NT2/D1 (cell line): ENCODE measurements around the gene KLF9.

Experiments
- DNase-seq: peaks from one replicate; pipeline ENCODE4 v3.0.0-alpha.2; 2011; ENCODE audit warnings: low read depth, low spot score
- H3K27me3 ChIP-seq: 2 replicates; pipeline ENCODE4 v1.6.0; 2011; ENCODE audit warnings: mild to moderate bottlenecking; ENCODE audit not compliant: insufficient read length, insufficient read depth
- H3K36me3 ChIP-seq: 2 replicates; pipeline ENCODE4 v1.6.1; 2011; ENCODE audit warnings: mild to moderate bottlenecking, low read length, mixed read lengths; ENCODE audit not compliant: insufficient read depth, insufficient read length
- H3K4me1 ChIP-seq: 2 replicates; pipeline ENCODE4 v1.5.1; 2011; ENCODE audit not compliant: insufficient read depth, insufficient read length
- H3K4me3 ChIP-seq: 2 replicates; pipeline ENCODE4 v1.5.1; 2011; ENCODE audit warnings: low read depth; ENCODE audit not compliant: insufficient read length
- H3K9ac ChIP-seq: 2 replicates; pipeline ENCODE4 v1.6.0; 2011; ENCODE audit warnings: low read depth; ENCODE audit not compliant: insufficient read length
- H3K9me3 ChIP-seq: 2 replicates; pipeline ENCODE4 v1.5.1; 2011; ENCODE audit warnings: mild to moderate bottlenecking, low read length; ENCODE audit not compliant: insufficient read depth
- SUZ12 ChIP-seq: IDR thresholded peaks from 2 replicates; pipeline ENCODE4 v1.6.1; 2011; ENCODE audit not compliant: insufficient read length, insufficient read depth; ENCODE audit errors: extremely low read depth
- YY1 ChIP-seq: IDR thresholded peaks from 2 replicates; pipeline ENCODE4 v1.6.1; 2011; ENCODE audit not compliant: insufficient read length, insufficient read depth
- ZNF274 ChIP-seq: IDR thresholded peaks from 2 replicates; pipeline ENCODE4 v1.6.1; 2011; ENCODE audit warnings: mild to moderate bottlenecking, low read depth, low read length

The KLF9 gene

DNA sequence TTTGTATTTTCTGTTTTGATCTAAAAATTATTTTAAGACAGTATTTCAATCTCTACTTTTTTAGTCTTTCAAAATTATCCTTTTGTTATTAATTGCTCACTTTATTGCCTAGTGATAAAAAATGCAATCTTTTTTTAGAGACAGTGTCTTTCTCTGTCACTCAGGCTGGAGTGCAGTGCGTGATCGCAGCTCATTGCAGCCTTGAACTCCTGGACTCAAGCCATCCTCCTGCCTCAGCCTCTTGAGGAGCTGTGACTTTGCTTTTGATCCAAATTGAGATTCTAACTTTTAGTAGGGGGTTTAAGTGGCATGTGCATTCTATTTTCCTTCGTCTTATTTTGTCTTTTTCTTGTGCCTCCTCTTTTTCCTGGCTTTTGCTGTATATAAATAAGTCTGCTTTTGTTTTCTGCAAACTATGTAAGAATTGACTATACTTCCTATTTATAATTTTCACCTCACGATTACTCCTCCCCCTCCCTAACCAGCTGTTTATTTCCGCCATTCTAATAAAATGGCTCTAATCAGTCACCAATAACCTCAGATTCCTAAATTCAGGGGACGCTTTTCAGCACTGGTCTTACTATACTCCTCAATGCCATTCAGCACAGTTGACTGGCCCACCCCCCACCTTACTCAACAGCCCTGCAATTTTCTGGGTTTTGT lies 32.3 kb downstream of the KLF9 start:
- no peak for DNase-seq
- TF ChIP-seq SUZ12, result no peak
- TF ChIP-seq YY1, result no peak
- no peak for TF ChIP-seq ZNF274

DNA sequence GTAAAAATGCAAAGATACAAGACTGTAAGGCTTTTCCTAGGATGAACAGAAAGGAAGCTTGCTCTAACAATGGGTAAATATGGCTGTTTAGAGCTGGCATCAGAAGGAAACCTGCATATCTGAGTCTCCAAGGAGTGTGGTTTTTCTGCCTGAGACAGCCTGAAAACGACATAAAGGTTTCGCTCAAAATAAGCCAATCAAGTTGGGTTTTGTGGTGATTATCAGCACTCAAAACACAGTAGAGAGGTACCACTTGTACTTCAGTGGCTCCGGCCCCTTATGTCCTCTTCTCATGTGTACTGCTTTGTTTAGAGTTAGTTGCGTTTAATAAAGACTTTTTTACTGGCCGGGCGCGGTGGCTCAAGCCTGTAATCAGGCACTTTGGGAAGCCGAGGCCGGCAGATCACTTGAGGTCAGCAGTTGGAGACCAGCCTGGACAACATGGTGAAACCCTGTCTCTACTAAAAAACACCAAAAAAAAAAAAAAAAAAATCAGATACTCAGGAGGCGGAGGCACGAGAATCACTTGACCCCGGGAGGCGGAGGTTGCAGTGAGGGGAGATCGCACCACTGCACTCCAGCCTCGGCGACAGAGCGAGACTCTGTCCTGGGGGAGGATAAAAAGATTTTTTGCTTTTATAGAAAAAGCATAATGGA lies 39.4 kb downstream of the KLF9 start:
- Histone ChIP-seq H3K27me3 (no peaks in the 10 kb centered on the region), H3K9me3 (no peaks in the 10 kb centered on the region), H3K36me3 (no peaks in the 10 kb centered on the region), H3K4me1 (peaks cover 2% of the 10 kb centered on the region), H3K9ac (no peak overlapping the region), H3K4me3 (no peak overlapping the region)
- DNase-seq, result no peak
- TF ChIP-seq ZNF274 (no peak), YY1 (no peak), SUZ12 (no peak)

More for the DNA sequence above, 32.3 kb downstream of the KLF9 start:
- H3K36me3 ChIP-seq, result no peaks in the 10 kb centered on the region
- no peaks in the 10 kb centered on the region for H3K4me1 ChIP-seq
- H3K27me3 ChIP-seq, result no peaks in the 10 kb centered on the region
- no peaks in the 10 kb centered on the region for H3K9me3 ChIP-seq
- no peak overlapping the region for H3K4me3 ChIP-seq
- H3K9ac ChIP-seq, result no peak overlapping the region

GRCh38 chr9:70367305-70367930 lies 47.0 kb downstream of the KLF9 start:
- Histone ChIP-seq H3K36me3 (no peaks in the 10 kb centered on the region), H3K27me3 (no peaks in the 10 kb centered on the region), H3K4me3 (no peak overlapping the region), H3K9me3 (no peaks in the 10 kb centered on the region), H3K9ac (no peak overlapping the region), H3K4me1 (no peaks in the 10 kb centered on the region)
- TF ChIP-seq SUZ12, result no peak
- TF ChIP-seq YY1, result no peak
- no peak for TF ChIP-seq ZNF274
- no peak for DNase-seq

GRCh38 chr9:70363760-70364159 lies 50.7 kb downstream of the KLF9 start:
- no peak for TF ChIP-seq ZNF274
- TF ChIP-seq SUZ12, result no peak
- TF ChIP-seq YY1, result no peak
- DNase-seq, result no peak
- Histone ChIP-seq H3K36me3 (no peaks in the 10 kb centered on the region), H3K9ac (no peak overlapping the region), H3K4me3 (no peak overlapping the region), H3K9me3 (no peaks in the 10 kb centered on the region), H3K4me1 (no peaks in the 10 kb centered on the region), H3K27me3 (no peaks in the 10 kb centered on the region)

DNA sequence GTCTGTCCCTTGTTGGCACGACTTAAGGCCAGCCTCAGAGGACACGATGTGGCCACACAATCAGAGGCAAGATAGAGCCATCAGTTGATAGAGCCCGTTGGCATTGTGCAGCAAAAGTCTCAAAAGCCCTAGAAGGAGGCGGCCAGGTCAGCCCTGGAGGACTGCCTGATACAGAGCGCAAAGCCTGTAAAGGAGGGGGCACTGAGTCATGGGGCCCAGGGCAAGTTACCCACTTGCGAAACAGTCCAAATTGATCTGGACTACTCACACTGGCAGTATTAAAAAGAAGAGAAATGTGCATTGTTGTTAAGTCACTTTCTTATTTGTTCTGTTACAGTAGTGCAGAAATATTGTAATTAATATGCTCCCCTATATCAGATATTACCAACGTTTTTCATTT lies 51.5 kb downstream of the KLF9 start:
- no peak for DNase-seq
- Histone ChIP-seq H3K36me3 (no peaks in the 10 kb centered on the region), H3K4me1 (no peaks in the 10 kb centered on the region), H3K4me3 (no peak overlapping the region), H3K27me3 (no peaks in the 10 kb centered on the region), H3K9ac (no peak overlapping the region), H3K9me3 (no peaks in the 10 kb centered on the region)
- TF ChIP-seq ZNF274 (no peak), YY1 (no peak), SUZ12 (no peak)

DNA sequence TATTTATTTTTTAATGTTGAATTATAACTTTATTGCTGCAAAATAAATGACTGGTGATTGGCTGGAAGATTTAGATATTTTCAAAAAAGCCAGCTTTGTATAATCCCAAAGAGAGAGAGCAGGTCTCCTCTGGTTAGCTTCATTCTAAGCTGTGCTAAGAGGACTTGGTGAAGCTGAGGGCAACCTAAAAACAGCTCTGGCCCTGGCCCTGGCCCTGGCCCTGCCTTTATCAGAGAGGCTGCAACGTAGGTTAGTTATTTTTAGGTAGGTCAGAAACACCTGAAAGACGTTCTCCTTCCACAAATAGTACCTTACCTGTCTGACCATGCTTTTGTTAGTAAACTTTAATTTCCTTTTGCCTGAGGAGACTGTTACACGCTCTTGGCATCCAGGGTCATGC lies 58.7 kb downstream of the KLF9 start:
- H3K4me3 ChIP-seq, result no peak overlapping the region
- no peaks in the 10 kb centered on the region for H3K4me1 ChIP-seq
- no peak for TF ChIP-seq YY1
- no peak for TF ChIP-seq SUZ12
- no peak for TF ChIP-seq ZNF274
- peaks cover 29% of the 10 kb centered on the region for H3K36me3 ChIP-seq
- H3K9me3 ChIP-seq, result no peaks in the 10 kb centered on the region
- no peak for DNase-seq
- H3K27me3 ChIP-seq, result no peaks in the 10 kb centered on the region
- H3K9ac ChIP-seq, result no peak overlapping the region

DNA sequence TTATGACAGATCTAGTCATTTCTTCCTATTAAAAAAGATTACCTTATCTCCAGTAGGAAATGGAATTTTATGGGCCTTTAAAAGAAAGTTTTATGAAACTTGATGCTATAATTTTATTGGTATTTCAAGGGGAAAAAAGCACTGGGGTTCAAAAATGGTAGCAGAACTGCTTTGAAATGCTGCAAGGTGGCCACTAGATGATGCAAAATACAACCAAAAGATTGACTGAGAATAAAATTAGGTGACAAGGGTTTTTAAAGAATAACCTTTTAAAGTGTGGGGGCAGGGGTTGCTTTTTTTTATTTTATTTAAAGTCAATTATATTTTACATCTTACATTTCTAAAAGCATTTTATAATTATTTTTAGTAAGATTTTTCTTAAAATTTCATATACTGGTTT lies 61.7 kb downstream of the KLF9 start:
- Histone ChIP-seq H3K27me3 (no peaks in the 10 kb centered on the region), H3K9ac (no peak overlapping the region), H3K36me3 (peaks cover 56% of the 10 kb centered on the region), H3K4me1 (no peaks in the 10 kb centered on the region), H3K9me3 (no peaks in the 10 kb centered on the region), H3K4me3 (no peak overlapping the region)
- DNase-seq, result no peak
- TF ChIP-seq SUZ12, result no peak
- no peak for TF ChIP-seq ZNF274
- no peak for TF ChIP-seq YY1
